ENCODE results near the gene CCDC60. TPM values are rescaled to one million over a fixed set of nuclear protein-coding genes. Genes with fewer than 3 reads are reported as not detected.

Gene CCDC60
- total RNA-seq, 1 experiment from 2014 or later: not detected

DNA sequence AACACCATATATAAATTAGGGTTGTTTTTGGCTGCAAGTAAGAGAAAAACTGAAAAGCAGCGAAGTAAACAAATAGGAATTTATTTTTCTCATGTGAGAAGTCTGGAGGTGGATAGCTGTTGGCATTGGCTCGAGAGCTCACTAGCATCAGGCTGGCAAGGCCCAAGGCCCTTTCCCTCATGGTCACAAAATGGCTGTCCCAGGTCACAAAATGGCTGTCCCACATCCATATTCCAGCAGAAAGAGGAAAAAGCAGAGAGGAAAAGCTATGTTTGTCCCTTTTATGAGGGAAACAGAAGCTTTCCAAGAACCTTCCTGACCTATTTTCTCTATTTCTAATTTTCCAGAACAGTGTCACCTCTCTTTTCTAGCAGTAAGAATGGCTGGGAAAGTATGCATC is 7.5 kb downstream of the CCDC60 start:
- Histone ChIP-seq H3K9ac (ENCODE audit: low read length) (no peak overlapping the region), H3K27me3 (ENCODE audit: insufficient read depth, low read length) (peaks cover 20% of the 10 kb centered on the region), H3K9me3 (ENCODE audit: control insufficient read depth in 1 of 2, insufficient read depth in 1 of 2, low read depth in 1 of 2, low read length in 2 of 2) (no peaks in the 10 kb centered on the region), H4K20me1 (ENCODE audit: insufficient read depth) (no peaks in the 10 kb centered on the region), H3K4me3 (replicated peaks in 1 of 2; ENCODE audit: low read depth in 1 of 2, low read length in 2 of 2) (no peak overlapping the region), H3K36me3 (ENCODE audit: control insufficient read depth in 1 of 2, insufficient read depth in 2 of 2, low read length in 2 of 2) (no peaks in the 10 kb centered on the region), H3K27ac (ENCODE audit: low read depth, low read length) (no peak overlapping the region), H3K4me1 (ENCODE audit: control insufficient read depth in 1 of 2, insufficient read depth in 2 of 2, low read length in 2 of 2) (no peaks in the 10 kb centered on the region), H3K79me2 (ENCODE audit: insufficient read depth, low read length) (no peaks in the 10 kb centered on the region), H3K9me2 (ENCODE audit: insufficient read depth) (no peaks in the 10 kb centered on the region), H2AFZ (ENCODE audit: low read depth, low read length, poor library complexity, severe bottlenecking) (no peak overlapping the region), H3K4me2 (ENCODE audit: low read length) (no peak overlapping the region)
- no peak for ATAC-seq
- BruUV-seq (replicated peaks): no TSS peak
- CTCF ChIA-PET: no interaction called here
- POLR2A ChIA-PET: no interaction called here
- peak; percentile 88 for TF ChIP-seq YY1 (IDR thresholded peaks at IDR 0.05; ENCODE audit: extremely low read depth, insufficient replicate concordance, low read depth, low read length)
- TF ChIP-seq, protein P1, sequence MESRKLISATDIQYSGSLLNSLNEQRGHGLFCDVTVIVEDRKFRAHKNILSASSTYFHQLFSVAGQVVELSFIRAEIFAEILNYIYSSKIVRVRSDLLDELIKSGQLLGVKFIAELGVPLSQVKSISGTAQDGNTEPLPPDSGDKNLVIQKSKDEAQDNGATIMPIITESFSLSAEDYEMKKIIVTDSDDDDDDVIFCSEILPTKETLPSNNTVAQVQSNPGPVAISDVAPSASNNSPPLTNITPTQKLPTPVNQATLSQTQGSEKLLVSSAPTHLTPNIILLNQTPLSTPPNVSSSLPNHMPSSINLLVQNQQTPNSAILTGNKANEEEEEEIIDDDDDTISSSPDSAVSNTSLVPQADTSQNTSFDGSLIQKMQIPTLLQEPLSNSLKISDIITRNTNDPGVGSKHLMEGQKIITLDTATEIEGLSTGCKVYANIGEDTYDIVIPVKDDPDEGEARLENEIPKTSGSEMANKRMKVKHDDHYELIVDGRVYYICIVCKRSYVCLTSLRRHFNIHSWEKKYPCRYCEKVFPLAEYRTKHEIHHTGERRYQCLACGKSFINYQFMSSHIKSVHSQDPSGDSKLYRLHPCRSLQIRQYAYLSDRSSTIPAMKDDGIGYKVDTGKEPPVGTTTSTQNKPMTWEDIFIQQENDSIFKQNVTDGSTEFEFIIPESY (IDR thresholded peaks at IDR 0.05; ENCODE audit: extremely low read depth, insufficient replicate concordance, low read length): no peak
- DNase-seq (ENCODE audit: low read depth, low spot score): no peak
- intact Hi-C loops (cut with micrococcal nuclease): no loop called here
- RAD21 ChIA-PET (ENCODE audit: low non-redundant PET in 1 of 2, low total read pairs in 2 of 2, uncharacterized antibody in 2 of 2, unreplicated experiment in 2 of 2): no interaction called here

DNA sequence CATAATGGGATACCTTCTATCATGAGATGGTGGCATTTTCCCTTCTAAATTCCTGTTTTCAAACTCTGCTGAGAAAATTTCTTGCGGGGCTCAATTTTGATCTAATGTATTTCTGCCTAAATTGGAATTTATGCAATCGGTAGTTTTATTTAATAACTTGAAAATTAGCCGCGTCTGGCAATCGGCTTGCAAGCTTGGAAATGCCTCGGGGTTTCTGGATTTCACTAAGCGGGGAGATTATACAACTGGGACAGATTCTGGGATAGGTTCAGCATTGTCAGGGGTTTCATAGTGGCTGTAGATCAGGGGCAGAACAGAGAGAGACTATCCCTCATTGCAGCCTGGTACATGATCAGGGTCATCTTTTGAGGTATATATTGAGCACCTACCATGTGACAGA is 8.6 kb downstream of the CCDC60 start:
- Histone ChIP-seq H3K4me1 (ENCODE audit: control insufficient read depth in 1 of 2, insufficient read depth in 2 of 2, low read length in 2 of 2) (no peaks in the 10 kb centered on the region), H3K79me2 (ENCODE audit: insufficient read depth, low read length) (no peaks in the 10 kb centered on the region), H3K9ac (ENCODE audit: low read length) (no peak overlapping the region), H3K9me3 (ENCODE audit: control insufficient read depth in 1 of 2, insufficient read depth in 1 of 2, low read depth in 1 of 2, low read length in 2 of 2) (no peaks in the 10 kb centered on the region), H3K27me3 (ENCODE audit: insufficient read depth, low read length) (peaks cover 23% of the 10 kb centered on the region), H3K4me2 (ENCODE audit: low read length) (no peak overlapping the region), H3K36me3 (ENCODE audit: control insufficient read depth in 1 of 2, insufficient read depth in 2 of 2, low read length in 2 of 2) (no peaks in the 10 kb centered on the region), H3K4me3 (replicated peaks in 1 of 2; ENCODE audit: low read depth in 1 of 2, low read length in 2 of 2) (no peak overlapping the region), H3K9me2 (ENCODE audit: insufficient read depth) (no peaks in the 10 kb centered on the region), H3K27ac (ENCODE audit: low read depth, low read length) (no peak overlapping the region), H2AFZ (ENCODE audit: low read depth, low read length, poor library complexity, severe bottlenecking) (no peak overlapping the region), H4K20me1 (ENCODE audit: insufficient read depth) (no peaks in the 10 kb centered on the region)
- intact Hi-C loops (cut with micrococcal nuclease): no loop called here
- ATAC-seq (no peak), DNase-seq (ENCODE audit: low read depth, low spot score) (no peak)
- ChIA-PET CTCF (no interaction called here), RAD21 (ENCODE audit: low non-redundant PET in 1 of 2, low total read pairs in 2 of 2, uncharacterized antibody in 2 of 2, unreplicated experiment in 2 of 2) (no interaction called here), POLR2A (no interaction called here)
- BruUV-seq (replicated peaks): no TSS peak
- TF ChIP-seq, protein P2, sequence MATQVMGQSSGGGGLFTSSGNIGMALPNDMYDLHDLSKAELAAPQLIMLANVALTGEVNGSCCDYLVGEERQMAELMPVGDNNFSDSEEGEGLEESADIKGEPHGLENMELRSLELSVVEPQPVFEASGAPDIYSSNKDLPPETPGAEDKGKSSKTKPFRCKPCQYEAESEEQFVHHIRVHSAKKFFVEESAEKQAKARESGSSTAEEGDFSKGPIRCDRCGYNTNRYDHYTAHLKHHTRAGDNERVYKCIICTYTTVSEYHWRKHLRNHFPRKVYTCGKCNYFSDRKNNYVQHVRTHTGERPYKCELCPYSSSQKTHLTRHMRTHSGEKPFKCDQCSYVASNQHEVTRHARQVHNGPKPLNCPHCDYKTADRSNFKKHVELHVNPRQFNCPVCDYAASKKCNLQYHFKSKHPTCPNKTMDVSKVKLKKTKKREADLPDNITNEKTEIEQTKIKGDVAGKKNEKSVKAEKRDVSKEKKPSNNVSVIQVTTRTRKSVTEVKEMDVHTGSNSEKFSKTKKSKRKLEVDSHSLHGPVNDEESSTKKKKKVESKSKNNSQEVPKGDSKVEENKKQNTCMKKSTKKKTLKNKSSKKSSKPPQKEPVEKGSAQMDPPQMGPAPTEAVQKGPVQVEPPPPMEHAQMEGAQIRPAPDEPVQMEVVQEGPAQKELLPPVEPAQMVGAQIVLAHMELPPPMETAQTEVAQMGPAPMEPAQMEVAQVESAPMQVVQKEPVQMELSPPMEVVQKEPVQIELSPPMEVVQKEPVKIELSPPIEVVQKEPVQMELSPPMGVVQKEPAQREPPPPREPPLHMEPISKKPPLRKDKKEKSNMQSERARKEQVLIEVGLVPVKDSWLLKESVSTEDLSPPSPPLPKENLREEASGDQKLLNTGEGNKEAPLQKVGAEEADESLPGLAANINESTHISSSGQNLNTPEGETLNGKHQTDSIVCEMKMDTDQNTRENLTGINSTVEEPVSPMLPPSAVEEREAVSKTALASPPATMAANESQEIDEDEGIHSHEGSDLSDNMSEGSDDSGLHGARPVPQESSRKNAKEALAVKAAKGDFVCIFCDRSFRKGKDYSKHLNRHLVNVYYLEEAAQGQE (IDR thresholded peaks at IDR 0.05; ENCODE audit: low read depth): no peak
- TF ChIP-seq CBX3 (IDR thresholded peaks at IDR 0.05; ENCODE audit: low read depth) (no peak), YY1 (IDR thresholded peaks at IDR 0.05; ENCODE audit: extremely low read depth, insufficient replicate concordance, low read depth, low read length) (no peak), CEBPB (IDR thresholded peaks at IDR 0.05; ENCODE audit: low read depth) (no peak), ELF1 (IDR thresholded peaks at IDR 0.05; ENCODE audit: borderline replicate concordance, low read depth) (no peak), JUND (IDR thresholded peaks at IDR 0.05) (no peak), TCF7L2 (IDR thresholded peaks at IDR 0.05; ENCODE audit: borderline replicate concordance, extremely low read depth, insufficient read depth, insufficient read length) (no peak), EZH2 (IDR thresholded peaks at IDR 0.05) (no peak)

Data from HCT116 (cell line).